ENCODE results near the gene ADGRL1. TPM values are rescaled to one million over a fixed set of nuclear protein-coding genes. Genes with fewer than 3 reads are reported as not detected.

The ADGRL1 gene
- total and polyA plus RNA-seq, 8 donors: 26.4 to 53.5 (median 35.7) TPM

- DNase-seq: no peak
- Histone ChIP-seq H3K9me3 (no peaks in the 10 kb centered on the region), H3K36me3 (peaks cover 0 to 72% of the 10 kb centered on the region in 2 donors), H3K27ac (no peak overlapping the region), H3K4me1 (peaks cover 0 to 10% of the 10 kb centered on the region in 2 donors), H3K4me3 (no peak overlapping the region), H3K27me3 (no peaks in the 10 kb centered on the region)
- intact Hi-C loops (cut with DNase I): no loop called here
- no peak for ATAC-seq
- TF ChIP-seq CTCF (IDR thresholded peaks at IDR 0.05): no peak
Observed at GRCh38 chr19:14155371-14155770, 50.6 kb downstream of the ADGRL1 start.

GRCh38 chr19:14152713-14153112, 53.3 kb downstream of the ADGRL1 start:
- TF ChIP-seq CTCF (IDR thresholded peaks at IDR 0.05): no peak
- Histone ChIP-seq H3K9me3 (no peaks in the 10 kb centered on the region), H3K27me3 (no peaks in the 10 kb centered on the region), H3K27ac (no peak overlapping the region), H3K36me3 (peaks cover 0 to 50% of the 10 kb centered on the region in 2 donors), H3K4me3 (no peak overlapping the region), H3K4me1 (peaks cover 18 to 37% of the 10 kb centered on the region in 2 donors)
- DNase-seq (peak in 1 of 4 donors; percentile 53), ATAC-seq (no peak)
- intact Hi-C loops (cut with DNase I): no loop called here

- H3K4me1 ChIP-seq: peaks cover 18 to 48% of the 10 kb centered on the region in 2 donors
- H3K27ac ChIP-seq: peak overlapping the region; percentile 76 to 80
- ATAC-seq (no peak), DNase-seq (peak in 1 of 4 donors; percentile 68)
- intact Hi-C loops (cut with DNase I): no loop called here
- no peak for TF ChIP-seq CTCF (IDR thresholded peaks at IDR 0.05)
- H3K36me3 ChIP-seq: peaks cover 0 to 33% of the 10 kb centered on the region in 2 donors
- H3K9me3 ChIP-seq: no peaks in the 10 kb centered on the region
- no peaks in the 10 kb centered on the region for H3K27me3 ChIP-seq
- no peak overlapping the region for H3K4me3 ChIP-seq
Observed at GRCh38 chr19:14150770-14151661, 55.0 kb downstream of the ADGRL1 start.

- Histone ChIP-seq H3K27ac (peak overlapping the region; percentile 76 to 80), H3K36me3 (peaks cover 0 to 25% of the 10 kb centered on the region in 2 donors), H3K9me3 (no peaks in the 10 kb centered on the region), H3K4me1 (peaks cover 18 to 52% of the 10 kb centered on the region in 2 donors), H3K27me3 (no peaks in the 10 kb centered on the region), H3K4me3 (peak overlapping the region in 1 of 2 donors; percentile 13)
- intact Hi-C loops (cut with DNase I): no loop called here
- no peak for TF ChIP-seq CTCF (IDR thresholded peaks at IDR 0.05)
- DNase-seq (peak in 3 of 4 donors; percentile 14 to 61 (median 26)), ATAC-seq (no peak)
Observed at GRCh38 chr19:14150041-14150769, 55.8 kb downstream of the ADGRL1 start.
